ENCODE results near the gene TUFT1.

GRCh38 chr1:151568626-151569088 lies 28.5 kb downstream of the TUFT1 start:
- TF ChIP-seq, protein P1, sequence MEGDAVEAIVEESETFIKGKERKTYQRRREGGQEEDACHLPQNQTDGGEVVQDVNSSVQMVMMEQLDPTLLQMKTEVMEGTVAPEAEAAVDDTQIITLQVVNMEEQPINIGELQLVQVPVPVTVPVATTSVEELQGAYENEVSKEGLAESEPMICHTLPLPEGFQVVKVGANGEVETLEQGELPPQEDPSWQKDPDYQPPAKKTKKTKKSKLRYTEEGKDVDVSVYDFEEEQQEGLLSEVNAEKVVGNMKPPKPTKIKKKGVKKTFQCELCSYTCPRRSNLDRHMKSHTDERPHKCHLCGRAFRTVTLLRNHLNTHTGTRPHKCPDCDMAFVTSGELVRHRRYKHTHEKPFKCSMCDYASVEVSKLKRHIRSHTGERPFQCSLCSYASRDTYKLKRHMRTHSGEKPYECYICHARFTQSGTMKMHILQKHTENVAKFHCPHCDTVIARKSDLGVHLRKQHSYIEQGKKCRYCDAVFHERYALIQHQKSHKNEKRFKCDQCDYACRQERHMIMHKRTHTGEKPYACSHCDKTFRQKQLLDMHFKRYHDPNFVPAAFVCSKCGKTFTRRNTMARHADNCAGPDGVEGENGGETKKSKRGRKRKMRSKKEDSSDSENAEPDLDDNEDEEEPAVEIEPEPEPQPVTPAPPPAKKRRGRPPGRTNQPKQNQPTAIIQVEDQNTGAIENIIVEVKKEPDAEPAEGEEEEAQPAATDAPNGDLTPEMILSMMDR (conservative IDR thresholded peaks at IDR 0.05; ENCODE audit: low read length), result no peak
- no peak for TF ChIP-seq EZH2phosphoT487 (IDR thresholded peaks at IDR 0.05; ENCODE audit: borderline replicate concordance, low read depth, low read length)
